Right kidney (tissue), 1 donor: Measurements from ENCODE around the gene CEP89.
"Not testable (repeated sequence)": the region's sequence is repeated elsewhere in the genome, so short reads cannot be mapped to it uniquely, and the experiment has no call there.

ENCODE experiments used
- DNase-seq: peaks from one replicate; pipeline ENCODE4 v3.0.0-alpha.2; 2016

Gene CEP89

GRCh38 chr19:32969549-32969948 lies 2.2 kb downstream of the CEP89 start:
- DNase-seq = no peak

- DNase-seq = no peak
Measured at GRCh38 chr19:32966750-32967149, 5.0 kb downstream of the CEP89 start.

- no peak for DNase-seq
Measured at GRCh38 chr19:32945260-32945659, 26.5 kb downstream of the CEP89 start.

- not testable (repeated sequence) for DNase-seq
Measured at GRCh38 chr19:32941273-32941672, 30.5 kb downstream of the CEP89 start.

- DNase-seq = no peak
Measured at GRCh38 chr19:32936065-32936464, 35.7 kb downstream of the CEP89 start.

- DNase-seq = no peak
Measured at GRCh38 chr19:32935629-32936028, 36.1 kb downstream of the CEP89 start.

GRCh38 chr19:32933571-32933970 lies 38.2 kb downstream of the CEP89 start:
- no peak for DNase-seq

- no peak for DNase-seq
Measured at GRCh38 chr19:32930567-32930966, 41.2 kb downstream of the CEP89 start.

- DNase-seq = no peak
Measured at GRCh38 chr19:32928806-32929205, 43.0 kb downstream of the CEP89 start.

- no peak for DNase-seq
Measured at GRCh38 chr19:32924200-32924599, 47.6 kb downstream of the CEP89 start.

GRCh38 chr19:32921624-32922023 lies 50.1 kb downstream of the CEP89 start:
- no peak for DNase-seq

- DNase-seq = no peak
Measured at GRCh38 chr19:32919365-32919764, 52.4 kb downstream of the CEP89 start.

GRCh38 chr19:32917616-32917996 lies 54.2 kb downstream of the CEP89 start:
- no peak for DNase-seq

GRCh38 chr19:32916969-32917615 lies 54.7 kb downstream of the CEP89 start:
- no peak for DNase-seq

GRCh38 chr19:32914879-32915660 lies 56.7 kb downstream of the CEP89 start:
- DNase-seq = no peak

GRCh38 chr19:32911467-32911866 lies 60.3 kb downstream of the CEP89 start:
- DNase-seq = no peak

- no peak for DNase-seq
Measured at GRCh38 chr19:32910874-32911273, 60.9 kb downstream of the CEP89 start.

- no peak for DNase-seq
Measured at GRCh38 chr19:32910094-32910493, 61.7 kb downstream of the CEP89 start.

GRCh38 chr19:32909257-32909656 lies 62.5 kb downstream of the CEP89 start:
- DNase-seq = no peak

- no peak for DNase-seq
Measured at GRCh38 chr19:32908641-32909190, 63.0 kb downstream of the CEP89 start.

- no peak for DNase-seq
Measured at GRCh38 chr19:32902448-32902847, 69.3 kb downstream of the CEP89 start.

GRCh38 chr19:32901504-32902161 lies 70.1 kb downstream of the CEP89 start:
- no peak for DNase-seq

GRCh38 chr19:32896516-32897214 lies 75.1 kb downstream of the CEP89 start:
- DNase-seq = no peak
